B cell (primary cell): ENCODE results near the gene MYO16. TPM values are rescaled to one million over a fixed set of nuclear protein-coding genes. Genes with fewer than 3 reads are reported as not detected.

Experiments
- ATAC-seq: fragments of 200-7000 bp; cut with Tn5 transposase; one replicate; pipeline ENCODE4 v1.10.0; 2021; ENCODE audit warnings: low read depth, mild to moderate bottlenecking, moderate number of reproducible peaks, moderate library complexity
- CTCF ChIA-PET: fragments of 350-600 bp; sonication (Branson Sonifier 250); formaldehyde crosslinking; loops from one replicate; lab custom pipeline; 2021; ENCODE audit warnings: antibody characterized with exemption, inconsistent platforms; lab: Charles Lee
- POLR2A ChIA-PET: fragments of 350-600 bp; sonication (Branson Sonifier 250); formaldehyde crosslinking; loops from one replicate; lab custom pipeline; 2021; ENCODE audit warnings: antibody characterized with exemption; lab: Charles Lee
- DNase-seq: peaks from one replicate; pipeline ENCODE4 v3.0.0; 2013
- H2AFZ ChIP-seq: 2 replicates; pipeline ENCODE4 v1.6.1; 2012; ENCODE audit warnings: mild to moderate bottlenecking, low read depth, low read length; ENCODE audit not compliant: insufficient read depth, poor library complexity, severe bottlenecking
- H3K27ac ChIP-seq, 2 donors: 1 replicate in 1 of 2; 2 replicates in 1 of 2; pipeline ENCODE4 v1.5.1; 2012 to 2013; ENCODE audit warnings: low read length in 2 of 2, mild to moderate bottlenecking in 2 of 2, moderate library complexity in 1 of 2
- H3K27me3 ChIP-seq, 4 experiments: fragments of 200-600 bp in 1 of 4; sonication (generic) in 1 of 4; replicated peaks in 1 of 4; 1 replicate in 2 of 4; 2 replicates in 2 of 4; pipeline versions ENCODE4 v1.6.1 to v1.7.0; 2013 to 2016; ENCODE audit warnings: low read length in 3 of 4, mild to moderate bottlenecking in 2 of 4, mixed read lengths in 1 of 4, moderate library complexity in 1 of 4; ENCODE audit not compliant: insufficient read depth in 4 of 4, control insufficient read depth in 3 of 4; ENCODE audit errors: control extremely low read depth in 1 of 4
- H3K36me3 ChIP-seq, 2 experiments: replicated peaks in 1 of 2; 1 replicate in 1 of 2; 2 replicates in 1 of 2; pipeline versions ENCODE4 v1.6.1 to v1.7.1; 2013; ENCODE audit warnings: low read length in 1 of 2; ENCODE audit not compliant: insufficient read depth in 2 of 2, control insufficient read depth in 1 of 2; ENCODE audit errors: control extremely low read depth in 1 of 2, extremely low read depth in 1 of 2
- H3K4me1 ChIP-seq, 2 donors: fragments of 200-600 bp in 1 of 2; sonication (generic) in 1 of 2; 1 replicate in 1 of 2; 2 replicates in 1 of 2; pipeline versions ENCODE4 v1.5.1 to v1.6.1; 2013 to 2017; ENCODE audit warnings: low read length in 2 of 2; ENCODE audit not compliant: control insufficient read depth in 2 of 2, insufficient read depth in 2 of 2
- H3K4me2 ChIP-seq: replicated peaks from 2 replicates; pipeline ENCODE3; 2012; ENCODE audit warnings: mild to moderate bottlenecking, low read depth, low read length; ENCODE audit not compliant: poor library complexity, severe bottlenecking
- H3K4me3 ChIP-seq, 5 experiments: fragments of 200-600 bp in 1 of 5; sonication (generic) in 1 of 5; 1 replicate in 3 of 5; 2 replicates in 2 of 5; pipeline versions ENCODE4 v1.5.1 to v1.7.0; 2011 to 2016; ENCODE audit warnings: low read length in 4 of 5, mild to moderate bottlenecking in 4 of 5, low read depth in 2 of 5, control low read depth in 1 of 5, moderate library complexity in 1 of 5; ENCODE audit not compliant: insufficient read depth in 1 of 5; ENCODE audit errors: control extremely low read depth in 1 of 5, extremely low read depth in 1 of 5
- H3K79me2 ChIP-seq: fragments of 200-600 bp; sonication (generic); one replicate; pipeline ENCODE4 v1.6.0; 2016; ENCODE audit warnings: low read length; ENCODE audit not compliant: control insufficient read depth, insufficient read depth
- H3K9ac ChIP-seq: fragments of 200-600 bp; sonication (generic); 2 replicates; pipeline ENCODE4 v1.6.1; 2017; ENCODE audit warnings: mild to moderate bottlenecking, low read length, moderate library complexity
- H3K9me3 ChIP-seq, 3 donors: one replicate each; pipeline versions ENCODE4 v1.6.1 to v1.7.1; 2013; ENCODE audit warnings: low read length in 2 of 3; ENCODE audit not compliant: control insufficient read depth in 2 of 3, insufficient read depth in 1 of 3; ENCODE audit errors: control extremely low read depth in 1 of 3
- H4K20me1 ChIP-seq: 2 replicates; pipeline ENCODE4 v1.6.0; 2012; ENCODE audit warnings: mild to moderate bottlenecking, low read length; ENCODE audit not compliant: insufficient read depth, control insufficient read depth, poor library complexity, severe bottlenecking
- H3K27ac Mint-ChIP-seq: one replicate; pipeline ENCODE4 v1.8.0; 2021; ENCODE audit warnings: mixed read lengths
- H3K27me3 Mint-ChIP-seq: one replicate; pipeline ENCODE4 v1.8.0; 2021; ENCODE audit warnings: mixed read lengths
- H3K4me1 Mint-ChIP-seq: one replicate; pipeline ENCODE4 v1.8.0; 2021; ENCODE audit warnings: mixed read lengths
- H3K4me3 Mint-ChIP-seq: one replicate; pipeline ENCODE4 v1.8.0; 2021; ENCODE audit warnings: mixed read lengths
- H3K9me3 Mint-ChIP-seq: one replicate; pipeline ENCODE4 v1.8.0; 2022; ENCODE audit warnings: mixed read lengths; ENCODE audit not compliant: insufficient read depth
- CTCF ChIP-seq: fragments of 200-600 bp; IDR thresholded peaks from one replicate; pipeline ENCODE4 v1.8.0; 2022; ENCODE audit warnings: antibody characterized with exemption, mild to moderate bottlenecking
- EZH2 ChIP-seq: IDR thresholded peaks from 2 replicates; pipeline ENCODE4 v1.6.1; 2012; ENCODE audit warnings: borderline replicate concordance, low read depth, mild to moderate bottlenecking, moderate library complexity, low read length; ENCODE audit not compliant: insufficient read depth, poor library complexity, severe bottlenecking
- WGBS: methylation state at CpG from one replicate; pipeline ENCODE4 v1.1.5; 2013; ENCODE audit warnings: missing lambda C conversion rate; ENCODE audit not compliant: insufficient coverage; 5-methylcytosine and 5-hydroxymethylcytosine counted together
- intact Hi-C: fragments of 100-400 bp; cut with micrococcal nuclease; formaldehyde crosslinking; loops from one replicate; pipeline ENCODE4 v1.10.0; 2022
- polyA plus RNA-seq: library from polyadenylated mRNA; depleted of rRNA; stranded (reverse); fragments of >200 nt; gene quantifications from 2 replicates; pipeline ENCODE4 v1.2.3, GENCODE V29; 2012
- total RNA-seq, 2 donors: library from RNA; stranded (reverse); fragments of 120-200 nt in 1 of 2; gene quantifications; 1 replicate in 1 of 2; 2 replicates in 1 of 2; pipeline versions ENCODE4 v1.2.3 to v1.2.4, GENCODE V29; 2013 to 2022

Gene MYO16
- total and polyA plus RNA-seq, 2 donors (not counting 1 experiment from before 2014, with no cell fraction given): not detected

- Mint-ChIP-seq H3K4me3 (no peak overlapping the region), H3K27ac (no peak overlapping the region), H3K9me3 (no peaks in the 10 kb centered on the region), H3K4me1 (no peaks in the 10 kb centered on the region), H3K27me3 (no peaks in the 10 kb centered on the region)
- Histone ChIP-seq H3K79me2 (no peaks in the 10 kb centered on the region), H3K4me2 (no peak overlapping the region), H3K4me3 (no peak overlapping the region), H3K27me3 (no peaks in the 10 kb centered on the region), H2AFZ (no peak overlapping the region), H4K20me1 (no peaks in the 10 kb centered on the region), H3K36me3 (no peaks in the 10 kb centered on the region), H3K4me1 (no peaks in the 10 kb centered on the region), H3K9me3 (no peaks in the 10 kb centered on the region), H3K9ac (no peak overlapping the region), H3K27ac (no peak overlapping the region)
- ChIA-PET POLR2A (no interaction called here), CTCF (no interaction called here)
- DNase-seq (no peak), ATAC-seq (no peak)
- WGBS: no CpG with 5 or more reads among the region's 3 CpGs
- TF ChIP-seq CTCF (no peak), EZH2 (no peak)
- intact Hi-C loops: no loop called here
Measured at GRCh38 chr13:108929532-108930206, 300.3 kb downstream of the MYO16 start.

DNA sequence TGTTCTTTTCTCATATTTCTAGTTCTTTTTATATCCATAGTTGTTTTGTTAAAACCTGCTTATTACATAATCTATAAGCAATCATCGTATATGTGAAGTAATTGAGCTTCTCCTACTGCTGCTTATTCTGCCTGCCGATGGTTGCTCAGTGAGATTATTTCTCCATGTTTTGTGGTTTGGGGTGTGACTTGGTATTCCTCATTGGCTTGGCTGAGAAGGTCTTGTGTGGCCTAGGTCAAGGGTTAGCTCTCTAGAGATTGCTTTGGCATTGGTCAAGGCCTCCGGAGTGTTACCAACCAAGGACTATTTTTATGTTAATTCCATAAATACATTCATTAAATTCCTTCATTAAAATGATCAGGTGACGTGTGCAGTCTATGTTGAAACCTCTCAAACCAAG, 302.8 kb downstream of the MYO16 start:
- H3K4me3 ChIP-seq: no peak overlapping the region
- H3K27ac ChIP-seq: no peak overlapping the region
- Mint-ChIP-seq H3K27ac (no peak overlapping the region), H3K9me3 (peaks cover 2% of the 10 kb centered on the region), H3K4me3 (no peak overlapping the region), H3K4me1 (no peaks in the 10 kb centered on the region), H3K27me3 (peaks cover 8% of the 10 kb centered on the region)
- no peaks in the 10 kb centered on the region for H3K36me3 ChIP-seq
- H3K79me2 ChIP-seq: no peaks in the 10 kb centered on the region
- no peaks in the 10 kb centered on the region for H4K20me1 ChIP-seq
- no peak overlapping the region for H2AFZ ChIP-seq
- CTCF ChIA-PET: no interaction called here
- H3K9me3 ChIP-seq: no peaks in the 10 kb centered on the region
- intact Hi-C loops: no loop called here
- ATAC-seq (no peak), DNase-seq (no peak)
- 100% methylated on average over 2 of the region's 4 CpGs for WGBS
- no peaks in the 10 kb centered on the region for H3K4me1 ChIP-seq
- no peaks in the 10 kb centered on the region for H3K27me3 ChIP-seq
- no peak overlapping the region for H3K9ac ChIP-seq
- POLR2A ChIA-PET: no interaction called here
- TF ChIP-seq CTCF (no peak), EZH2 (no peak)
- H3K4me2 ChIP-seq: no peak overlapping the region
